ENCODE results near the gene TMEM52.

DNA sequence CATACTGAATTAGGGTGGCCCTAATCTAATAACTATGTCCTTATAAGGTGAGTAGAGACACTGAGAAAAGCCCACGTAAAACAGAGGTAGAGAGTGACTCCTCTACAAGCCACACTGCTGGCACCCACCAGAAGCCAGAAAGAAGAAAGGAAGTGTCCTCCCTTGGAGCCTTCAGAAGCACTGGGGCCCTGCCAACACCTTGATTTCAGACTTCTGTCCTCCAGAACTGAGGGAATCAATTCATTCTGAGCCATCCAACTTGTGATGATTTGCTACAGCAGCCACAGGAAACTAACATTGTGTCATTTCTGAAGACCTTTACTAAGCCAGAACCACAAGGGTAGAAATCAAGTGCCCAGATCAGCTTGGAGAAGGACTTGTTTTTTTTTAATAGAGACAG lies 43.1 kb downstream of the TMEM52 start:
- TF ChIP-seq, protein P1, sequence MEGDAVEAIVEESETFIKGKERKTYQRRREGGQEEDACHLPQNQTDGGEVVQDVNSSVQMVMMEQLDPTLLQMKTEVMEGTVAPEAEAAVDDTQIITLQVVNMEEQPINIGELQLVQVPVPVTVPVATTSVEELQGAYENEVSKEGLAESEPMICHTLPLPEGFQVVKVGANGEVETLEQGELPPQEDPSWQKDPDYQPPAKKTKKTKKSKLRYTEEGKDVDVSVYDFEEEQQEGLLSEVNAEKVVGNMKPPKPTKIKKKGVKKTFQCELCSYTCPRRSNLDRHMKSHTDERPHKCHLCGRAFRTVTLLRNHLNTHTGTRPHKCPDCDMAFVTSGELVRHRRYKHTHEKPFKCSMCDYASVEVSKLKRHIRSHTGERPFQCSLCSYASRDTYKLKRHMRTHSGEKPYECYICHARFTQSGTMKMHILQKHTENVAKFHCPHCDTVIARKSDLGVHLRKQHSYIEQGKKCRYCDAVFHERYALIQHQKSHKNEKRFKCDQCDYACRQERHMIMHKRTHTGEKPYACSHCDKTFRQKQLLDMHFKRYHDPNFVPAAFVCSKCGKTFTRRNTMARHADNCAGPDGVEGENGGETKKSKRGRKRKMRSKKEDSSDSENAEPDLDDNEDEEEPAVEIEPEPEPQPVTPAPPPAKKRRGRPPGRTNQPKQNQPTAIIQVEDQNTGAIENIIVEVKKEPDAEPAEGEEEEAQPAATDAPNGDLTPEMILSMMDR (IDR thresholded peaks at IDR 0.05; ENCODE audit: low read depth, low read length), result no peak
- no peak for TF ChIP-seq EZH2phosphoT487 (IDR thresholded peaks at IDR 0.05; ENCODE audit: low read depth)
